GM21423 (cell line): Measurements from ENCODE around the gene KCNK15.
"Not testable (repeated sequence)": the region's sequence is repeated elsewhere in the genome, so short reads cannot be mapped to it uniquely, and the experiment has no call there.

ENCODE experiments used
- ATAC-seq: cut with Tn5 transposase; IDR thresholded peaks from one replicate; pipeline ENCODE4 v1.9.1; 2021; ENCODE audit warnings: mild to moderate bottlenecking, moderate library complexity; ENCODE audit not compliant: unreplicated experiment

KCNK15 gene

GRCh38 chr20:44745598-44746366, at the start of gene KCNK15:
TSS of gene KCNK15 (plus strand) at chr20:44745865. CDS start at chr20:44745911, 46 bp downstream.
- ATAC-seq: no peak

GRCh38 chr20:44696315-44696714, 49.4 kb upstream of the KCNK15 start:
- ATAC-seq: no peak

DNA sequence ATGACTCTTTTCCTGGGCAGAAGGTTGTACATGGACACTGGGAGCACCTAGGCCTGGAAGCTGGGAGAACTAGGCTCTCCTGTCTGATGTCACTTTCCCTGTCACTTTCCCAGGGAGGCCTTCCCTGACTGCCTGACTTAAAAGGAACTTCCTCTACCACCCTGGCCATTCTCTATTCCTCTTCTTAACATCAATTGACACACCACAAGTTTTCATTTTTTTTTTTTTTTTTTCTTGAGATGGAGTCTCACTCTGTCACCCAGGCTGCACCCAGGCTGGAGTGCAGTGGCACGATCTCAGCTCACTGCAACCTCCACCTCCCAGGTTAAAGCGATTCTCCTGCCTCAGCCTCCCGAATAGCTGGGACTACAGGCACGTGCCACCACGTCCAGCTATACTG, 48.6 kb upstream of the KCNK15 start:
- ATAC-seq: not testable (repeated sequence)

DNA sequence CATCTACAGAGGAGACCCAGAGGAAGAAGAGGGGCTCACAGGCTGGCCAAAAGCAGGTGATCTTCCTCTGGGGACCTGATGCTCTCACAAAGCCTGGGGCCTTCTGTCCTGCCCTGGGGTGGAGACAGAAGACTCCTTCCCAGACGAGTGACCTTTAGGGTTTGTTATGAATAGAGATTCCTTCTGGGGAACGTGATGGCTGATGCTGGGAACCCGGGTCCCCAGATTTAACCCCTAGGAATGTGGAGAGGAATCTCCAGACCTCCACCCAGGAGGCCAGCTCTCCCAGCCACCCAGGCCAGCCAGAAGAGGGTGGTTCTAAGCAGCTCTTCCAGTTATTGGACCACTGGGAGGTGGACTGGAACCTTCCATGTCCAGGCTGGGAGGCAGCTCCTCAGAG, 47.3 kb upstream of the KCNK15 start:
- no peak for ATAC-seq

DNA sequence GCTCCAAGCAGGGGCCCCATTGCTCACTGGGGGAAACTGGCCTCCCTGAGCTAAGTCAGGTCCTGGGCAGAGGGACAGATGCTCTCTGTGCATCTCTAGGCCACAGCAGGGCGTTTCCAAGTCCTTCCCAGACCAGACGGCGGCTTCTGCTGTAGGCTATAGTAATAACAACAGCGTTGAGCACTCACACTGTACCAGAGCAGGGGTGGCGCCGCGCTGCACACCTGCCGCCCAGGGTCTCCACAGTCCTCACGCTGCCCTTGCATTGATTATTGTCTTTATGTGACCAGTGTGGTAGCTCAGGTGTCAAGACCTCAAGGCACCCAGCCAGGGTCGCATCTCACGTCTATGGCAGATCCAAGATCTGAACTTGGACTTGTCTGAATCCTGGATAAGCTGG, 45.4 kb upstream of the KCNK15 start:
- ATAC-seq: no peak

- ATAC-seq: no peak
Measured at GRCh38 chr20:44701118-44701857, 44.4 kb upstream of the KCNK15 start.

- ATAC-seq: no peak
Measured at GRCh38 chr20:44701858-44702256, 43.8 kb upstream of the KCNK15 start.

DNA sequence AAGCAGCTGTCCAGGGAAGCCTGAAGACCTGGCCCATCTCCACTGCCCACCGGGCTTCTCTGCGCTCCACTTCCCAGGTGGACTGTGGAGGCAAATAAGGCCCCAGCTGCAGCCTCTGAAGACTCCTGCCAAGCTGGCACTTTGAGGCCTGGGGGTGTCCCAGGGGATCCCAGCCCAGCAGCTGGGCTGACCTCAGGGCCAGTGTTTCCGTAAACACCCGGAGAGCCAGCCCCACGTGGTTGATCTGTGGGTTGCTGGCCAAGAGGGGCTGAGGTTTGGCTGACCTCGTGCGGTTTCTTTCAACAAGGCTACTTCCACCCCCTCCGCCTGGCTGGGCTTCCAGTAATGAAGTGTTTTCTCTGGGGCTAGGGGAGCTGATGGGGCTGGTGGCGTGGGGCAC, 42.9 kb upstream of the KCNK15 start:
- peak; percentile 79 for ATAC-seq

DNA sequence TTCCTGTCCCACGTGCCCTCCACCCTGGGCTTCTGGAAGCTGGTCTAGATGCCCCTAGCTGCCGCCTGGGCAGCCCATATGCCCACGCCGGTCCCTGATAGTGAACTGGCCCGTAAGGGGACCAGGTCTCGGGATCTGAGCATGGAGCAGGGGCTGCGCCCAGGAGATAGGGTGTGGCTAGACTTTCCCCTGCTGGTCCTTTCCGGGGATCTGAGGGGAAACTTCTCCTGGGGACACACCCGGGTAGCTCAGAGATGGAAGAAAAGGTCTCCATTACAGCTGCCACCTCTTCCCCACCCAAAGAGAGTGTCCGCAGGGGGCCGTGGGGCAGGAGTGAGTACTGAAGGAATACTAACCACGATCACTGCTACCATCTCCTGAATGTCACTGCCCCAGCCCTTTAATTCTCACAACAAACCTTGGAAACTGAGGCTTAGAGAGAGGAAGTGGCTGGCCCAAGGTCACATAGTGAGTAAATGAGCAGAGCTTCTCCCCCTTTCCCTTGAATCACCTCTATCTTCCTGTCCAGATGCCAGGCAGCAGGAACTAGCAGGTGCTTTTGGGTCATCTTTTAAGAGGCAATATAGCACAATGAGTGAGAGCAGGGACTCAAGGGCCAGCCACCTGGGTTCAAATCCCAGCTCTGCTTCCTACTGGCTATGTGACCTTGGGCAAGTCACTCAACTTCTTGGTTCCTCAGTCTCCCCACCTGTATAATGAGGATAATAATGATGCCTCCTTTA, 42.3 kb upstream of the KCNK15 start:
- ATAC-seq: no peak

DNA sequence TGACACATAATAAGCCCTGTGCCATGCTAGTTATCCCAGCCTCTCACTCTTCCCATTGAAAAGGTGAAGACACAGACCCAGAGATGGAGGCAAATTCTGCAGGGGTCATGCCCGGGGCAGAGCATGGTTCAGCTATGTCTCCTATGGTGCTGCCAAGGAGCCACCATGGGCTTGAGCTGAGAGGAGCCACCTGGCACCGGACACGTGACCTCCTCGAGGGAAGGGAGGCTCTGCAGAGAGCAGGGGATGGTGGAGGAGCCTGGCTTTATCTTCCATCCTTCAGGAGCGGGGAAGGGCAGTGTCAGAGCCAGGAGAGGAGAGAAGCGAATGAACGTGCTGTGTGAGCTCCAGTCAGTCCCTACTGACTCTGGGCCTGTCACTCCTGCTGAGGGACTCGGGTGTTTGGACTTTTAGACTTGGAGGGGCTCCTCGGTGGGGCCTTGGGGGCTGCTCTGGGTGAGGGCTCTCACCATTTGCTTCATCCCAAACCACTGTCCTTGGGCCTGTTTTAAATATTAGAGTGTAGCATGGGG, 41.6 kb upstream of the KCNK15 start:
- no peak for ATAC-seq

GRCh38 chr20:44704551-44704971, 41.1 kb upstream of the KCNK15 start:
- no peak for ATAC-seq

- ATAC-seq: no peak
Measured at GRCh38 chr20:44705364-44706094, 40.1 kb upstream of the KCNK15 start.

GRCh38 chr20:44706301-44707017, 39.2 kb upstream of the KCNK15 start:
- ATAC-seq: no peak

DNA sequence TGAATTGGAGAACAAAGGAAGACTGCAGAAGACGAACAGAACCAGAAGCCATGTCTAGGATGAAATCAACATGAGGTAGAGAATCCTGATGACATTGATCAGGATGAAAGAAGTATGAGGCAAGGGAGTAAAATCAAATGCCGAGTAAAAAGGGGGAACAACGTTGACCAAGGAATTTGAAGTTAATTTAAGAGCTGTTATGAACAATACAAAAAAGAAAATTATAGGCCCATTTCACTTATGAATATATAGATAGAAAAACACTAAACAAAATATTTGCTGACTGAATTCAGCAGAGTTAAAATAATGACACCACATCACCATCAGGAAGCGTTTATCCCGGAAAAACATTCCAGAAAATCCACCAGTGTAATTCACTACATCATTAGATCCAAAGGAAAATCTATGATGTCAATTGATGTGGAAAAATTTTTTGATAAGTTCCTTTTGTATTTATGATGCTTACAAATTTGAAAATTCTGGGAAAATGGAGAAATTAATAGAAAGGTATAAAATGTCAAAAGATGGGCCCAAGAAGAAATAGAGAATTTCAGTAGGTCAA, 38.6 kb upstream of the KCNK15 start:
- no peak for ATAC-seq

- no peak for ATAC-seq
Measured at GRCh38 chr20:44709380-44709779, 36.3 kb upstream of the KCNK15 start.

GRCh38 chr20:44709797-44710196, 35.9 kb upstream of the KCNK15 start:
- ATAC-seq: no peak

GRCh38 chr20:44711237-44711636, 34.4 kb upstream of the KCNK15 start:
- no peak for ATAC-seq

DNA sequence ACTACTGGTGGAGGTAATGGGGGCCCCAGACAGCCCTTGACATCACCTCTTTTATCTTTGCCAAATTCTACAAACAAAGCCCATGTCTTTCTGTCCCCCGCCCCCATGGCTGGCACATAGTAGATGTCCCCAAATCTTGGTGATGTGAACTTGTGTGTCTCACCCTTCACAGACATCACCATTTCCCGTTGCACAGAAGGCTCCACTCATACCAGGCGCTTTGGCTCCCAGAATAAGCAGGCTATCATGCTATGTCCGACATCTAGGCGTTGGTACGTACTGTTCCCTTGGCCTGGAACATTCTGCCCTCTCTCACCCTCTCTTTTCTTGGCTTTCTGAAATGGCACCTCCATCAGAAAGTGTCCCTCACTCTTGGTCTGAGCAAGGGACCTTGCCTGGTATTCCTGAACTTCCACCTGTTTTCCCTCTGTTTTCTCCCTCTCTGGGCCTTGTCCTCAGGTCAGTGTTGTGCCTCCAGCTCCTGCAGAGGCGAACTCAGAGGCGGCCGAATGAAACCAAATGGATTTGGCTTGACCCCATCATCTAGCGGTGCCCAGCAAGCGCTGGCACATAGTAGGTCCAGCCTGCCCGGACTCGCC, 31.5 kb upstream of the KCNK15 start:
- no peak for ATAC-seq
